GM18858 (cell line): ENCODE data around the gene DAPK2.
"Not testable (repeated sequence)": the region's sequence is repeated elsewhere in the genome, so short reads cannot be mapped to it uniquely, and the experiment has no call there.

Source experiments
- ATAC-seq: cut with Tn5 transposase; IDR thresholded peaks from one replicate; pipeline ENCODE4 v1.9.1; 2021; ENCODE audit not compliant: unreplicated experiment

DAPK2 gene

DNA sequence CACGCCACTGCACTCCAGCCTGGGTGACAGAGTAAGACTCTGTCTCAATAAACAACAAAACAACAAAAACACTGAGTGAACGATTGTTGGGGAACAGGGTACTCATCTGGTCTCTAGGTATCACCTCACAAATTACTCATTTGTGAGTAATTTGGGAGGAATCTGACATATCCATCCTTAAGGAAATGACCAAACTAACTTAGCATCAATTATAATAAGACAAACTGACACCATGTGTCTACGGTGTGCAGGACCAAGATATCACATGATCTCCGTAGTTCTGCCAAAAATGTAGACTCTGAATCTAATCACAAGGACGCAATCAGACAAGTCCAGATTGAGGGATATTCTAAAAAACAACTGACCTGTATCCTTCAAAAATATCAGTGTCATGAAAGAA lies 12.0 kb upstream of the DAPK2 start:
- ATAC-seq: no peak

DNA sequence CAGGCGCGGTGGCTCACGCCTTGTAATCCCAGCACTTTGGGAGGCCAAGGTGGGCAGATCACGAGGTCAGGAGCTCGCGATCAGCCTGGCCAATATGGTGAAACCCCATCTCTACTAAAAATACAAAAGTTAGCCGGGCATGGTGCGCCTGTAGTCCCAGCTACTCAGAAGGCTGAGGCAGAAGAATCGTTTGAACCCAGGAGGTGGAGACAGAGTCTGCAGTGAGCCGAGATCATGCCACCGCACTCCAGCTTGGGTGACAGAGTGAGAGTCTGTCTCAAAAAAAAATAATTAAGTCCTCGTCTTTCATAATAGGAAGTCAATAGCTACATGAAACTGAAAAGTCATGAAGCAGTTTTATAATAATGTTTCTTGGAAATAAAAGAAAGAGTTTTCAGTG lies 7.4 kb upstream of the DAPK2 start:
- ATAC-seq: not testable (repeated sequence)

- no peak for ATAC-seq
Observed at GRCh38 chr15:64052925-64053491, 6.7 kb upstream of the DAPK2 start.

GRCh38 chr15:64051407-64052259 lies 5.3 kb upstream of the DAPK2 start:
- no peak for ATAC-seq

- no peak for ATAC-seq
Observed at GRCh38 chr15:64051093-64051402, 4.8 kb upstream of the DAPK2 start.

GRCh38 chr15:64050281-64051092 lies 4.2 kb upstream of the DAPK2 start:
- no peak for ATAC-seq

DNA sequence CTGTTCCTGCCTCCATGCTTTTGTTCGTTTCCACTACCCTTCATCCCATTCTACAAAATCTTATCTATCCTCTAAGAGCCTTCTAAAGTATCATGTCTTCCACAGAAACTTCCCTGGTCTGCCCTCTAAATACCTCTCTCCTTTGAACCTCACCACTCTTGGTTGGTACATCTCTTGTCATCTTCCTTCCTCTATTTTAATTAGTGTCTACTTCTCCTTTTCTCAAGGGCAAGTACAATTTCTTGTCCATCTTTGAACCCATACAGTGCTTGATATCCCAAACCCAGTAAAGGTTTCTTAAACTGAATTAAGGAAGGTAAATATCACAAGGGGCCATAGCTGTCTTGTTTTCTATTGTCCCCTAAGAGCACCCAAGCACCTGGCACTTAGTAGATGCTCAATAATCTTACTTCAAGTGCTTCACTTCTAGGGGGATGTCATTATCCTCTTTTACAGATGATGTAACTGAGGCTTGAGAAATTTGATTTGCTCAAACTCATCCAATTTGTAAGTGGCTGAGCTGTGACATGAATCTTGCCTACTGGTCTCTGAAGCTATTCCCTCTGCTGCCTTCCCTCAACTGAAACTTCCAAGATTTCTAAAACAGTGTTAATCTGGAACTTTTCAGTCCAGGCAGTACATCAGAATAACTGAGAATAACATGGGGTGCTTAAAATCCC lies 2.6 kb upstream of the DAPK2 start:
- ATAC-seq: no peak

GRCh38 chr15:64045774-64046420 lies 388 bp downstream of the DAPK2 start:
- no peak for ATAC-seq

- ATAC-seq: no peak
Observed at GRCh38 chr15:64045101-64045435, 1.2 kb downstream of the DAPK2 start.

DNA sequence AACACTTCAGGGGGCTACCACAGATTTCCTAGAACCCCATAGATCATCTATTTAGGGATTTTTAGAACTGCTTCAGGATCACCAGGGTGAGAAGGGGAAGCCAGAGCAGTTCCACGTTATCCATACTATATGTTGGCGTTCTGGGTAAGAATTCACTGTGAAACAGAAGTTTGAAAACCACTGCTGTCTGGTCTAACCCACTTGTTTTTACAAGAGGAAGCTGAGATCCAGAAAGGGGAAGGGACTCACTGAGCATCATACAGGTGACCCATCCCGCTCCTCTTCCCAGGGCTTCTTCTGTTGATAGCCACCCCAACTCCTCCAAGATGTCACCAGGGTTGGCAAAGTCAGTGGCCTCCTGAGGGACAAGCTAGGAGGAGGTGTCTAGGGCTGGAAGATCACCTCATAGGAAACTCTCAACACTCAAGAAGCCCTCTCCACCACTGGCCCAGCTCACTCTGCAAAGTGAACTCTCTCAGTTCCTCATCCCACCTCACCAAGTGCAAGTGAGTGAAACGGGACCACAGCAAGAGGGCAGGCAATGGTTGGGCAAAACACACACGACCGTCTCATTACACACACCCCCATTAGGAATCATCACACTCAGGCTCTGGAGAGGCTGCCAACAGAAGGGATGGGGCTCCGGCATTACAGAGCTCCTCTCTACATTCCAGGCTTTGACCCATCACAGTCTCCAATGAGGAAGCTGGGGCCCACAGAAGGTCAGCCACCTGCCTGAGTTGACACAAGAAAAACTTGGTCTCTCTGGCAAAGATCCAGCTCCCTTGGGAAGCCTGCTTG lies 1.8 kb downstream of the DAPK2 start:
- ATAC-seq: no peak

- ATAC-seq: no peak
Observed at GRCh38 chr15:64038878-64039610, 7.2 kb downstream of the DAPK2 start.

DNA sequence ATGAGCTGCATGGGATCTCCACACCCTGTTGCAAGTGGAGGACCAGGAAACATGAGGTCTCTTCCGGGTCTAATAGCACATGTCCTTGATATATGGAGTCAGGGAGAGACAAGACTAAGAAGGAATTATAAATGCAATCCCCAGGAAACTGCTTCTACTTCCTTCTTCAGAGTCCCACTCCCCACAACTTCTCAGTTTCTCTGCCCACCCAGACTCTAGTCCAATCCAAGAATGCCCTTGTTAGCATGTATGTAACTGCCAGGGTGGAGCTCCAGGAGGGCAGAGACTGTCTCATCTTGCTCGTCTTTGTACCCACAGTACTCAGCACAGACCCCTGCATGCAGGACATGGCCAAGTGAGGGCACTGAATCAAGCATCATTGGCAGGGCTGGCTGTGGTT lies 8.3 kb downstream of the DAPK2 start:
- no peak for ATAC-seq

DNA sequence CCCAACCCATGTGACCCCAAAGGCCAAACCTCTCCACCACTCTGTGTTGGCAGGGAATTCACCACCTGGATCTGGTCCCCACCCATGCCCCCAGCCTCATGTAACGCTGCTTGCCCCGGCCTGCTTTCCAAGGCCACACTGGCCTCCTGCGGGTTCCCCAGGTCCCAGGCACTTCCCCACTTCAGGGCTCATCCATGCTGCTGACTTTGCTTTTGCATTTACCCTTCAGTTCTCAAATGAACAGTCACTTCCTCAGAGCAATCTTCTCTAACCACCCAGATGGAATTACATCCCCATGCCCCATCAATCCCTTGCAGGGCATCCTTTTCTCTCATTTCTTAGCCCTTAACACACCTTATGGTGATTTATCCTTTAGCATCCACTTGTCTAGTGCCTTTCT lies 9.2 kb downstream of the DAPK2 start:
- ATAC-seq: no peak

DNA sequence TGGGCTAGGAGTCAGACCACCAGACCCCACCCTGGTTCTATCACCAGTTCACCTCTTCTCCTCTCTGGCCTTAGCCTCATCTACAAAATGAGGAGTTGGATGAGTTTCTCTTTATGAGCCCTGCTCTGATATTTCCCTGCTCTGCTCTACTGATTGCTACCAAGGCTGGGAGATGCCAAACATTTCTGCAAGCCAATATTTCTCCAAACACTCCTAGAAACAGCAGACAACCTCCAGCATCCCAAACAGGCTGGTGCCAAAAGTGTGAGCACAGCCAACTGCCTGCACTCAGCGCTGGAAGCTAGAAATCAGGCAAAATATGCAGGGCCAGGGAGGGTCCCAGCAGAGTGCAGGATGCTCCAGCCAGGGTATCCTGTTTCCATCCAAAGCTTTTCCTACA lies 10.8 kb downstream of the DAPK2 start:
- no peak for ATAC-seq

- ATAC-seq: no peak
Observed at GRCh38 chr15:64034519-64034918, 11.8 kb downstream of the DAPK2 start.

DNA sequence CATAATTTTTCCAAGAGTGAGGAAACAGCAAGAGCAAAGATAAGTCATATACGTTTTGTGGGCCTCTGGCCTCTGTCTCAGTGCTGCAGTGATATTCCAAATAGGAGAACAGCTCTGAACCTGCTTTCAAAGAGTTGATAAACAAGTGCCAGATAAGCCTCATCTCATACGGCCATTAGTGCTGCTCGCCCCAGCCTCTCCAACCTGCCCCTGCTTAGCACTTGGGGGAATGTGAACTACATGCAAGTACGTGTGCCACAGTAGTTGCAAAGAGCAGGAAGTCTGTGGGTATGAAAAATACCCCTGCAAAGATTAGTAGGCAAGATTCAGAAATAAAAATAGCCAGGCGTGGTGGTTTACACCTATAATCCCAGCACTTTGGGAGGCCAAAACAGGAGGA lies 14.0 kb downstream of the DAPK2 start:
- ATAC-seq: no peak

DNA sequence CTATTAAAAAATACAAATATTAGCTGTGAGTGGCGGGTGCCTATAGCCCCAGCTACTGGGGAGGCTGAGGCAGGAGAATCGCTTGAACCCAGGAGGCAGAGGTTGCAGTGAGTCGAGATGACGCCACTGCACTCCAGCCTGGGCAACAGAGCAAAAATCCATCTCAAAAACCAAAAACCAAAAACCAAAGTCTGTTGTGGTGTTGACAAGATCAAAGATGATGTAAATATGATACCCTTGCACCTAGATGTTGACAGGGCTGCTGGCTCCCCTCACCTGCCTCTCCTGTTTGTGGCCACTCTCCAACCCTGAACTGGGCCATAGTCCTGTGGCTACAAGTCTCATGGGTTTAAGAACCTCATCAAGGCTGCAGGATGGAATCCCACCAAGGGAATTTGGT lies 16.2 kb downstream of the DAPK2 start:
- no peak for ATAC-seq

- no peak for ATAC-seq
Observed at GRCh38 chr15:64029633-64030032, 16.7 kb downstream of the DAPK2 start.

GRCh38 chr15:64029110-64029509 lies 17.2 kb downstream of the DAPK2 start:
- no peak for ATAC-seq

DNA sequence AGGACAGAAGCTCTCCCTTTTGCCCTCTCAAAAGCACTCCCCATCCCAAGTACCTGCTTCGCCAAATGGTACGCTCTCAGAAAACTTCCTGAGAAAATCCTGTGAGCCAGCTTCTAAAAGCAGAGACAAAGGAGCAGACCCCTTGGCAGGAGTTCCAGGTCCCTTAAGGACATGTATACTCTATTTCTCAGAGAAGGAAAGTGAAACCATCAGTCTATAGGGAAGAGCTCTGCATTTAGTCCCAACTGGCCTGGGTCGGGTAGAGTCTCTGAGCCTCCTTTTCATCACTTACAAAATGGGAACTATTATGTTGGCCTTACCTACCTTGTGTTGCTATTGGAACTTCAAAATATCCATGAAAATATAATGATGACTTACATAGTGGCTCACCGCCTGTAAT lies 19.7 kb downstream of the DAPK2 start:
- no peak for ATAC-seq
